Memory B cell (primary cell): ENCODE results near the gene HPS1.
A peak's percentile ranks its signal among the peaks of the same experiment; 100 is the strongest.

ENCODE experiments used
- ATAC-seq: fragments of 150-1000 bp; cut with Tn5 transposase; 2 replicates; pipeline ENCODE4 v1.10.0; 2021; ENCODE audit warnings: low read depth, mild to moderate bottlenecking, moderate library complexity
- DNase-seq, 2 donors: peaks; one replicate each; pipeline ENCODE4 v3.0.0; 2022; ENCODE audit warnings: low spot score in 2 of 2
- H3K27ac Mint-ChIP-seq: one replicate; pipeline ENCODE4 v1.8.0; 2022; ENCODE audit warnings: mild to moderate bottlenecking, moderate library complexity, mixed read lengths
- H3K27me3 Mint-ChIP-seq: one replicate; pipeline ENCODE4 v1.8.0; 2022; ENCODE audit warnings: mixed read lengths
- H3K36me3 Mint-ChIP-seq: one replicate; pipeline ENCODE4 v1.8.0; 2022; ENCODE audit warnings: mild to moderate bottlenecking, mixed read lengths
- H3K4me1 Mint-ChIP-seq: one replicate; pipeline ENCODE4 v1.8.0; 2022; ENCODE audit warnings: mixed read lengths
- H3K4me3 Mint-ChIP-seq: one replicate; pipeline ENCODE4 v1.8.0; 2022; ENCODE audit warnings: mild to moderate bottlenecking, moderate library complexity, mixed read lengths
- H3K9me3 Mint-ChIP-seq: one replicate; pipeline ENCODE4 v1.8.0; 2022; ENCODE audit warnings: mixed read lengths

The HPS1 gene

GRCh38 chr10:98405422-98405821 is 41.3 kb downstream of the HPS1 start:
- Mint-ChIP-seq H3K4me1 (peaks cover 3% of the 10 kb centered on the region), H3K4me3 (no peak overlapping the region), H3K9me3 (no peaks in the 10 kb centered on the region), H3K27me3 (peaks cover 10% of the 10 kb centered on the region), H3K27ac (no peak overlapping the region), H3K36me3 (peaks cover 9% of the 10 kb centered on the region)
- DNase-seq: no peak
- ATAC-seq: no peak

GRCh38 chr10:98404571-98405359 is 42.0 kb downstream of the HPS1 start:
- Mint-ChIP-seq H3K27me3 (peaks cover 10% of the 10 kb centered on the region), H3K9me3 (no peaks in the 10 kb centered on the region), H3K4me3 (no peak overlapping the region), H3K36me3 (peaks cover 9% of the 10 kb centered on the region), H3K4me1 (peaks cover 3% of the 10 kb centered on the region), H3K27ac (no peak overlapping the region)
- DNase-seq (no peak), ATAC-seq (no peak)

GRCh38 chr10:98403812-98404504 is 42.8 kb downstream of the HPS1 start:
- Mint-ChIP-seq H3K36me3 (peaks cover 9% of the 10 kb centered on the region), H3K9me3 (no peaks in the 10 kb centered on the region), H3K4me1 (peaks cover 3% of the 10 kb centered on the region), H3K27me3 (peaks cover 10% of the 10 kb centered on the region), H3K27ac (no peak overlapping the region), H3K4me3 (no peak overlapping the region)
- DNase-seq (no peak), ATAC-seq (no peak)

GRCh38 chr10:98402931-98403718 is 43.6 kb downstream of the HPS1 start:
- peaks cover 7% of the 10 kb centered on the region for H3K27me3 Mint-ChIP-seq
- no peak for ATAC-seq
- H3K9me3 Mint-ChIP-seq: no peaks in the 10 kb centered on the region
- H3K36me3 Mint-ChIP-seq: peaks cover 9% of the 10 kb centered on the region
- no peak for DNase-seq
- H3K4me3 Mint-ChIP-seq: no peak overlapping the region
- no peak overlapping the region for H3K27ac Mint-ChIP-seq
- peaks cover 3% of the 10 kb centered on the region for H3K4me1 Mint-ChIP-seq

GRCh38 chr10:98402478-98402877 is 44.3 kb downstream of the HPS1 start:
- Mint-ChIP-seq H3K4me3 (no peak overlapping the region), H3K36me3 (peaks cover 9% of the 10 kb centered on the region), H3K27ac (no peak overlapping the region), H3K27me3 (peaks cover 5% of the 10 kb centered on the region), H3K9me3 (no peaks in the 10 kb centered on the region), H3K4me1 (peaks cover 3% of the 10 kb centered on the region)
- ATAC-seq (no peak), DNase-seq (no peak)

- DNase-seq (no peak), ATAC-seq (no peak)
- Mint-ChIP-seq H3K27me3 (peaks cover 5% of the 10 kb centered on the region), H3K4me3 (no peak overlapping the region), H3K27ac (no peak overlapping the region), H3K9me3 (no peaks in the 10 kb centered on the region), H3K36me3 (peaks cover 11% of the 10 kb centered on the region), H3K4me1 (peaks cover 3% of the 10 kb centered on the region)
These were observed 46.3 kb downstream of the HPS1 start for GRCh38 chr10:98400482-98400881.

- no peak overlapping the region for H3K27ac Mint-ChIP-seq
- peaks cover 11% of the 10 kb centered on the region for H3K36me3 Mint-ChIP-seq
- DNase-seq (no peak), ATAC-seq (no peak)
- H3K9me3 Mint-ChIP-seq: no peaks in the 10 kb centered on the region
- H3K4me1 Mint-ChIP-seq: peaks cover 3% of the 10 kb centered on the region
- H3K27me3 Mint-ChIP-seq: peaks cover 5% of the 10 kb centered on the region
- no peak overlapping the region for H3K4me3 Mint-ChIP-seq
These were observed 47.0 kb downstream of the HPS1 start for GRCh38 chr10:98399784-98400183.

- DNase-seq (no peak), ATAC-seq (no peak)
- H3K4me3 Mint-ChIP-seq: no peak overlapping the region
- H3K27me3 Mint-ChIP-seq: peaks cover 6% of the 10 kb centered on the region
- no peaks in the 10 kb centered on the region for H3K9me3 Mint-ChIP-seq
- no peak overlapping the region for H3K27ac Mint-ChIP-seq
- H3K4me1 Mint-ChIP-seq: peaks cover 6% of the 10 kb centered on the region
- H3K36me3 Mint-ChIP-seq: peaks cover 2% of the 10 kb centered on the region
These were observed 49.6 kb downstream of the HPS1 start for GRCh38 chr10:98397089-98397600.

GRCh38 chr10:98396096-98397063 is 50.4 kb downstream of the HPS1 start:
- H3K4me1 Mint-ChIP-seq: peaks cover 10% of the 10 kb centered on the region
- H3K27ac Mint-ChIP-seq: no peak overlapping the region
- peaks cover 6% of the 10 kb centered on the region for H3K27me3 Mint-ChIP-seq
- DNase-seq (no peak), ATAC-seq (no peak)
- H3K4me3 Mint-ChIP-seq: no peak overlapping the region
- H3K36me3 Mint-ChIP-seq: peaks cover 2% of the 10 kb centered on the region
- no peaks in the 10 kb centered on the region for H3K9me3 Mint-ChIP-seq

- peaks cover 6% of the 10 kb centered on the region for H3K27me3 Mint-ChIP-seq
- no peaks in the 10 kb centered on the region for H3K9me3 Mint-ChIP-seq
- H3K27ac Mint-ChIP-seq: no peak overlapping the region
- H3K36me3 Mint-ChIP-seq: peaks cover 2% of the 10 kb centered on the region
- ATAC-seq (no peak), DNase-seq (no peak)
- peaks cover 15% of the 10 kb centered on the region for H3K4me1 Mint-ChIP-seq
- H3K4me3 Mint-ChIP-seq: no peak overlapping the region
These were observed 51.8 kb downstream of the HPS1 start for GRCh38 chr10:98394851-98395440.

GRCh38 chr10:98391578-98391991 is 55.1 kb downstream of the HPS1 start:
- peaks cover 17% of the 10 kb centered on the region for H3K4me1 Mint-ChIP-seq
- H3K27me3 Mint-ChIP-seq: peaks cover 9% of the 10 kb centered on the region
- peak overlapping the region; percentile 43 for H3K4me3 Mint-ChIP-seq
- DNase-seq (no peak), ATAC-seq (peak; percentile 62)
- H3K36me3 Mint-ChIP-seq: no peaks in the 10 kb centered on the region
- H3K9me3 Mint-ChIP-seq: peaks cover 2% of the 10 kb centered on the region
- H3K27ac Mint-ChIP-seq: no peak overlapping the region

- Mint-ChIP-seq H3K27me3 (peaks cover 9% of the 10 kb centered on the region), H3K9me3 (peaks cover 2% of the 10 kb centered on the region), H3K27ac (no peak overlapping the region), H3K36me3 (no peaks in the 10 kb centered on the region), H3K4me1 (peaks cover 17% of the 10 kb centered on the region), H3K4me3 (peak overlapping the region; percentile 43)
- DNase-seq: no peak
- ATAC-seq: no peak
These were observed 55.7 kb downstream of the HPS1 start for GRCh38 chr10:98391065-98391464.

GRCh38 chr10:98390406-98390805 is 56.3 kb downstream of the HPS1 start:
- Mint-ChIP-seq H3K36me3 (peaks cover 2% of the 10 kb centered on the region), H3K9me3 (peaks cover 2% of the 10 kb centered on the region), H3K4me1 (peaks cover 17% of the 10 kb centered on the region), H3K27me3 (peaks cover 9% of the 10 kb centered on the region), H3K4me3 (no peak overlapping the region), H3K27ac (no peak overlapping the region)
- ATAC-seq (no peak), DNase-seq (no peak)
